NOMO-1 treated with DMSO at 0.1 percent for 48 hours (cell line): Measurements from ENCODE around the gene CDC42EP4.
"Not testable (repeated sequence)": the region's sequence is repeated elsewhere in the genome, so short reads cannot be mapped to it uniquely, and the experiment has no call there.

ENCODE experiments used
- DNase-seq: peaks from one replicate; lab custom pipeline; 2025; ENCODE audit not compliant: unreplicated experiment; lab: John Stamatoyannopoulos, UW

CDC42EP4 gene

DNA sequence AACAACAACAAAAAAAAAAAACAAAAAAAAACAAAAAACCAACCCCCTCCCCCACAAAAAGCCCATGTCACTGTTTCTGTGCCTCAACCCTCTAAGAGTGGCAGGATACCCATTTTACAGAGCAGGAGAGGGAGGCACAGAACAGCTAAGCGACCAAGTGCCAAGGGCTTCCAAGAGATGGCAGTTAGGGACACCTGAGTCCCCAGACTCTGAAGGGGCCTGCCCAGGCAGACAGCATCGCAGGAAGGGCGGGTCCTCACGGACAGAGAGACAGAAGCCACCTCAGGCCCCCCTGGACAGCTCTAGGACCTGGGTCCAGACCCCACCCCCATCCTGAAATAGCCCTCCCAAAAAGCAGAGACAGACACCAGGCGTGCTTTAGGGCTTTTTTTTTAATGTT is 28.6 kb downstream of the CDC42EP4 start:
- no peak for DNase-seq

DNA sequence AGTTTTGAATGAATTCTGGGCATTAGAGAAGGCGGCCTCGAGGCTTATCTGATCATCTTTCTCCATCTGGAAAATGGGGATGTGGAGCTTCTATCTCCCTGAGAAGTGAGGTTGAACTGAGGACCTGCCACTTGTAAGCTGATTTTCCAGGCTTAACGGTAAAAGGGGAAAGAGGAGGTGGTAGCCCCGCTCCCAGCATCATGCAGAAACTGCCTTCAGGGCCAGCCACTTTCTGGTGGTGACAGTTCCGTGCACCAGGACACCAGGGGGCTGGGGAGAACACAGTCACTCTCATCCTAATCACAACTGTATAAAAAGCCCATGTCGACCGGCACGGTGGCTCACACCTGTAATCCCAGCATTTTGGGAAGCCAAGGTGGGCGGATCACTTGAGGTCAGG is 29.2 kb downstream of the CDC42EP4 start:
- no peak for DNase-seq

DNA sequence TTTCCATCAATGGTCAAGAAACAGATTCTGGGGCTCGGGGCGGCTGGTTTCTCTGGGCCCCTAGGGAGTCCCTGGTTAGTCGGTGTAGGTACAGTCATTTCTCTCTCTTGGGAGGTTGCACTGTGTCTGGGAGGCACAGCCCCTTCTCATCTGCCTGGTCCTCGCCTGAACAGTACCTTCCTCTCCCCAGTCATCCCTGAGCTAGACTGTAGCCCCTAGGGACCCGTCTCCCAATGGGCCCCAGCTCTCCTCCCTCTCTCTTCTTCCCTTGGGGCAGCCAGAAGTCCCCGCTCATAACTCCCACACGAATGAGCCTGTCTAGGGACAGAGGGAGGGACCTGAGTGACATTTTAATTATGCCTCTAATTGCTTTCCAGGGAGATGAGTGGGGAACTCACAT is 29.9 kb downstream of the CDC42EP4 start:
- DNase-seq = no peak

DNA sequence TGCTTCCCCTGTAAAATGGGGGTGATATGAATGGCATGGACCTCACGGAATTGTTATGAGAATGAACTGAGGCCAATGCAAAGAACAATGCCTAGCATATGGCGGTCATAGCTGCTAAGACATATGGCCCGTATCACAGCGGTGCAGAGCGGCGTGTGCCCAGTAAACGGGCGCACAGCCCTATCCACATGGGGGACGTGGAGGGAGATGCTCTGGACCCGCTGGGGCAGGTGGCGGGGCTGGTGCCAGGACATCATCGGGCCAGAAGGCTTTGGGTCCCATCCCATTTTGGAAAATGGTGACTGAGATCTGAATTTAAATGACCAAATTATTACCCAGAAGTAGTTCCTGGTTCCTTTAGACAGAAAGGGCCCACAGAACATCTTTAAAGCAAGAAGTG is 31.6 kb downstream of the CDC42EP4 start:
- DNase-seq = no peak

DNA sequence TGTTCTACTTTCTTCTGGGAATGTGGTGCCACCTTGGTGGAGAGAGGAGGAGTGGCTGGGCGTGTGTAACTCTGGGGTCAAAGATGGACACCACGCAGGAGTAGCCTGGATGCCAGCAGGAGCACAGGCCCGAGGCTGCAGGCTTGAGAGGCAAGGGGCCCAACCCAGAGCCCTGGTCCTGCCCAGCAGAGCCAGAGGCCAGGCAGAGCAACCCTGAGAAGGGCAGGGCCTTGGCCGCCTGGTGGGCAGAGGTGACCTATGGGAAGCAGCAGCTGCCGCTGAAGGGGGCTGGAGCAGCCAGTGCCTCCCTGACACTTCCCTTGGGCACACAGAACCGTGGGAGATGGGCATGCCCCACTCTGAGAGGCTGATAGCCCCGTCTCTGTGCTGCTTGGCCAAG is 32.1 kb downstream of the CDC42EP4 start:
- DNase-seq = no peak

DNA sequence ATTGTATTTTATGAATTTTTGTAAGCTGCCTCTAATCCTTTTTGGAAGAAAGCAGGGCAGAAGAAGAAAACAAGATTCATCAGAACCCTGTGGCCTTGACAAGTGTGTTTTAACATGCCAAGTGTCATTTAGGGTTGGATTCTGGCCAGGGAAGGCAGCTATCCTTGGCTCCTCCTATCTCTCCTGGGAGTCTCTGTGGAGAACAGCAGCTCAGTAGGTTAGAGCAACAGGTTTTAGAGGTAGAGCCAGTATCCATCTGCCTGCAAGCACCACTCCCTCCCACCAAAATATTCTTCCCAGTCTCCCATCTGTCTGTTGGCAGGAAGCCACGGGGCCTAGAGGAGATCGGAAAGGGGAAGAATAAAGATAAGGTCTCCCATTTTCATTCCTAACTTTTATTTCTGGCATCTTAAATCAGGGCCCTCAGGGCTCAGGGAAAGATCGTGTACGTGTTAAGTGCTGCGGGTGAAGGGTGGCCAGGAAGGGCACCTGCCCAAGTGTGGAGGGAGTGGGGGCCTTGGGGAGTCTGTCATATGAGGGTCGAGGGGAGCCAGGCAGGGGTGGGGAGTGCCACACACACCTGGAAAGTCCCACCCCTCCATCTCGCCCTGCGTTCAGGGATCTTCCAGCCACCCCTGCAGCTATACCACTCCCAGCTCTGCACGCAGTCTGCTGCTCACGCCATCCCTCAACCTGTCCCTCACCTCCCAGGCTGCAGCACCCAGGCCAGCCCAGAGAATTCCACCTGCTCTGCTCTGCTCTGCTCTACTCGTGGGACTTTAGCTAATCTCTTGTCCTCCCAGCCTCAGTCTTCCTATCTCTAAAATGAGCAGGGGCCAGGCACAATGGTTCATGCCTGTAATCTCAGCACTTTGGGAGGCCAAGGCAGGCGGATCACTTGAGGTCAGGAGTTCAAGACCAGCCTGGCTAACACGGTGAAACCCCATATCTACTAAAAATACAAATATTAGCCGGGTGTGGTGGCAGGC is 33.0 kb downstream of the CDC42EP4 start:
- DNase-seq = no peak

DNA sequence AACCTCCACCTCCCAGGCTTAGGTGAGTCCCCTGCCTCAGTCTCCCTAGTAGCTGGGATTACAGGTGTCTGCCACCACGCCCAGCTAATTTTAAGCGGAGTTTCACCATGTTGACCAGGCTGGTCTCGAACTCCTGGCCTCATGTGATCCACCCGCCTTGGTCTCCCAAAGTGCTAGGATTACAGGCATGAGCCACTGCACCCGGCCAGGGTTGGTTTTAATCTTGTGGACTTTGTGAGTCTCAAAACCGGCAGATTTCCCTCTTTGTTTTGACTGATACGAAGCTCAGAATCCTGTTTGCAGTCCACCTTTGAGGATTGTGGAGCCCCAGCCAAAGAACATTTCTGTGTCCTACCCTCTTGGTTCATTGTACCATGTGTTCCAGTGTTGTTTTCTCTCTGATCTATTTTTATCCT is 33.7 kb downstream of the CDC42EP4 start:
- DNase-seq = no peak

DNA sequence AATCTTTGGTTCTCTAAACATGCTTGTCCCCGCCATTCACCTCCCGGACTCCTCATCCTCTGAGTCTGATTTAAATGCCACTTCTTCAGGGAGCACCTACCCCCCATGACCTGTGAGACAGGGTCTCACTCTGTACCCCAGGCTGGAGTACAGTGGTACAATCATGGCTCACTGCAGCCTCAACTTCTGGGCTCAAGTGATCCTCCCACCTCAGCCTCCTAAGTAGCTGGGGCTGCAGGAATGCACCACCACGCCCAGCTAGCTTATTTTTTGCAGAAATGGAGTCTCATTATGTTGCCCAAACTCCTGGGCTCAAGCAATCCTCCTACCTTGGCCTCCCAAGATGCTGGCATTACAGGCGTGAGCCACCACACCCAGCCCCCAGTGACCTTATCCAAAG is 37.3 kb downstream of the CDC42EP4 start:
- no peak for DNase-seq

DNA sequence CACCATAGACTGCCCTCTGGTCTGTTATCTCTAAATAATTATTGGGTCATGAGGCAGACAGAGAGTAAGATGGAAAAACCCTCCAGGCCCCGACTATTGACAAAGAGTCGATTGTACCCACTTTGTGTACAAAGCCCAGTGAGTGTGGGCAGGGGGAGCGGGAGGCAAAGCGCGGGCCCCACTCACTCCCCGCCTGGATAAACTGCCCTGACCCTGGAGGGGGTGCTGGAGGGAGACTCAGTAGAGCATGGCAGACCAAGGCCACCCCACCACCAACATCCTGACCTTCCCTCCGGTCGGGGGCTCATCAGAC is 38.9 kb downstream of the CDC42EP4 start:
- DNase-seq = no peak

DNA sequence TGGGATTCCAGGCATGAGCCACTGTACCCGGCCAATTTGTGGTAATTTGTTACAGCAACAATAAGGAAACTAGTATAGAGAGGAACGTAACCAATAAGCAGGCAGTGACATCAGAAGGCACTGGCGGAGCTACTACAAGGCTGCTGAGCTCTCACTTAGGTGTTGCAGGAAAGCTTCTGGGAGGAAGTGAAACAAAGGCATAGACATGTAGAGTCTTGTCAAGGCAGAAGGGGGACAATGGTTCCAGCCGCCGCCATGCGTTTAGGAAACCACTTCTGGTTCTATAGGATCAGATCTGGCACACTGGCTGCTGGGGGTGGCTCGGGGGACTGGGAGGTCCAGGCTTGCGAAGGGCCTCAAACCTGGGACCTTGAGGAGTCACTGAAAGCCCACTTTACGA is 40.7 kb downstream of the CDC42EP4 start:
- DNase-seq = peak; percentile 98

DNA sequence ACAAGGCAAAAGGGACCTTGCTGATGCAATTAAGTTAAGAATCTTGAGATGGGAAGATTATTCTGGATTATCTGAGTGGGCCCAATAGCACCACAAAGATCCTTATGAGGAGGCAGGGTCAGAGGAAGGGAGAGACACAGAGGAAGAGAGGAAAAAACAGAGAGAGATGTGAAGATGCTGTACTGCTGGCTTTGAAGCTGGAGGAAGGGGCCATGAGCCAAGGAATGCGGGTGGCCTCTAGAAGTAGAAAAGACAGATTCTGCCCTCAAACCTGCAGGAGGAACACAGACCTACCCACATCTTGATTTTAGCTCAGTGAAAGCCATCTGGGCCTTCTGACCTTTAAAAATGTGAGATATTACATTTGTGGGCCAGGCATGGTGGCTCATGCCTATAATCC is 42.0 kb downstream of the CDC42EP4 start:
- DNase-seq = no peak

DNA sequence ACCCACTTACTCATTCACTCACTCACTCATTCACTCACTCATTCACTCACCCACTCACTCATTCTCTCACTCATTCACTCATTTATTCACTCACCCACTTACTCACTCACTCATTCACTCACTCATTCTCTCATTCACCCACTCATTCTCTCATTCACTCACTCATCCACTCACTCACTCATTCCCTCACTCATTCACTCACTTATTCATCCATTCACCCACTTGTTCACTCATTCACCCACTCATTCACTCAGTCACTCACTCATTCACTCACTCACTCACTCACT is 42.5 kb downstream of the CDC42EP4 start:
- DNase-seq = no peak

DNA sequence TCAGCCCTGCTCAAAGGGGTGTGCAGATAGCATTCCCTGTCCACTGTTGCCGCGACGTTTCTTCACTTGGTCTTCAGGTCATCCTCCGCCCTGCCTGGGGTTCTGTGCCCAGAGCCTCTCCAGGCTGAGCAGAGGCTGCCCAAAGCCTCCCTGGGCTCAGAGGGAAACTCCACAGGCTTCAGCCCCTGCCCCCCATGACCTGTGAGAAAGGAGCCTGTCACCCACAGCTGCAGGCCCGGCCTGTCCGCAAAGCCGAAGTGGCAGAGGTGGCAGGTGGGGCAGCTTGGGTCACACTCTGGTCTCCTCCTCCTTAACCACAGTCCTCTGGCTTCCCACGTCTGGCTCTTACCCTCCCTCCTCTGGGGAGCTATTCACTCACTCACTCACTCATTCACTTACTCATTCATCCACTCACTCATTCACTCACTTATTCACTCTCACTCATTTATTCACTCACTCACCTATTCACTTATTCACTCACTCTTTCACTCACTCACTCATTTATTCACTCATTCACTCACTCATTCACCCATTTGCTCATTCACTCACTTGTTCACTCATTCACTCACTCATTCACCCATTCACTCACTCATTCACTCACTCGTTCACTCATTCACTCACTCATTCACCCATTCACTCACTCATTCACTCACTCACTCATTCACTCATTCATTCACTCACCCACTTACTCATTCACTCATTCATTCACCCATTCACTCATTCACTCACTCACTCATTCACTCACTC is 43.0 kb downstream of the CDC42EP4 start:
- no peak for DNase-seq

DNA sequence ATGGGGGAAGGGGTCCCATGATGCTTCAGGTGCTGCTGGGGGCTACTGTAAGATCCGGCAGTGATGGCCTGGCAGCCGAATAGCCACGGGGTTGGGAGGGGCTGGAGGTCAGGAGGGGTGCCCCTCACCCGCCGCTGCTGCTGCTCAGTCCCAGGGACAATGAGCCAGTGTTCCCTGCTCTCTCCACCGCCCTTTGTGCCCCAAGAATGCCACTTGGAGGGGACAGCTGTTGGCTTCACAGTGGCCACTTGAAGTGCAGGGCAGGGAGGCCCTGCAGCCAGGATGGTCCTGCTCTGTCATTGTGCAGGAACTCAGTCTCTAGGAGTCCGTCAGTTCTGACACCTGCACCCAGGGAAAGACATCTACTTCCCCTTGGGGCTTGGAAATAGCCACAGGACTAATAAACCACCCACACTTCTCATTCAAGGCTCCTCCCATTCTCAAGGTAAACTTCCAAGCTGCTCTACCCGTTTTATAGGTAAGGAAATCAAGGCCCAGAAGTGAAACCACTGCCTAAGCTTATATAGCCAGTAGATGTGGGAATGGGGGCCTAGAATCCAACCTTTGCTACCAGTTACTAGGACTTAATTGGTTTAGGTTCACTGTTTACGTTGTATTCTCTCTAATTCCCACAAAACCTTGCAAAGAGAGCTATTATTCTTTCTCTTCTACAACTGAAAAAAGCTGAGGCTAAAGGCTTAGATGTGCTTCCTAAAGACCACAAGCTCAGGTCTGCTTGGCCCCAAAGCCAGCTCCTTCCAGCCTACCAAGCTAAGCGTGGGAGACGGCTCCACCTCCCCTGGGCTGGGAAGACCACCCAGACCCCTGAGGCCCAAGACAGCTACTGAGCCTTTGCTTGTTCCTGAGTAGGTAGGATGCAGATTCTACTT is 43.9 kb downstream of the CDC42EP4 start:
- peak; percentile 8 for DNase-seq

DNA sequence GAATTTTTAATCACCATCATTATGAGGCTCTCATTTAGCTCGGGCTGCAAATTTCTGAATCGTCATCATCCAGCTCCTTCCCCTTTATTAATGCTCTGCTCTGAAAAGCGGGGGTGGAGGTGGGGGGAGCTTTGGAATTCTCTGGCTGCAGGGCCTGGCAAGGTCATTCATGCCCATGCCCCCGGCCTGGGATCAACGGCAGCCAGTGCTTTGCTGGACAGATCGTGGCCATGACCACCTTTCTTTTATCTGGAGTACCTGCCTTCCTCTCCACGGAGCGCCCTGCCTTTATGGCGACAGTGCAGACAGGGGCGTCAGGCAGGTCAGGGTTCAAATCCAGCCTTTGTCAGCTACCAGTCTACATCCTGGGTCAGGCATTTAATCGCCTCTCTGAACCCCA is 45.0 kb downstream of the CDC42EP4 start:
- no peak for DNase-seq

DNA sequence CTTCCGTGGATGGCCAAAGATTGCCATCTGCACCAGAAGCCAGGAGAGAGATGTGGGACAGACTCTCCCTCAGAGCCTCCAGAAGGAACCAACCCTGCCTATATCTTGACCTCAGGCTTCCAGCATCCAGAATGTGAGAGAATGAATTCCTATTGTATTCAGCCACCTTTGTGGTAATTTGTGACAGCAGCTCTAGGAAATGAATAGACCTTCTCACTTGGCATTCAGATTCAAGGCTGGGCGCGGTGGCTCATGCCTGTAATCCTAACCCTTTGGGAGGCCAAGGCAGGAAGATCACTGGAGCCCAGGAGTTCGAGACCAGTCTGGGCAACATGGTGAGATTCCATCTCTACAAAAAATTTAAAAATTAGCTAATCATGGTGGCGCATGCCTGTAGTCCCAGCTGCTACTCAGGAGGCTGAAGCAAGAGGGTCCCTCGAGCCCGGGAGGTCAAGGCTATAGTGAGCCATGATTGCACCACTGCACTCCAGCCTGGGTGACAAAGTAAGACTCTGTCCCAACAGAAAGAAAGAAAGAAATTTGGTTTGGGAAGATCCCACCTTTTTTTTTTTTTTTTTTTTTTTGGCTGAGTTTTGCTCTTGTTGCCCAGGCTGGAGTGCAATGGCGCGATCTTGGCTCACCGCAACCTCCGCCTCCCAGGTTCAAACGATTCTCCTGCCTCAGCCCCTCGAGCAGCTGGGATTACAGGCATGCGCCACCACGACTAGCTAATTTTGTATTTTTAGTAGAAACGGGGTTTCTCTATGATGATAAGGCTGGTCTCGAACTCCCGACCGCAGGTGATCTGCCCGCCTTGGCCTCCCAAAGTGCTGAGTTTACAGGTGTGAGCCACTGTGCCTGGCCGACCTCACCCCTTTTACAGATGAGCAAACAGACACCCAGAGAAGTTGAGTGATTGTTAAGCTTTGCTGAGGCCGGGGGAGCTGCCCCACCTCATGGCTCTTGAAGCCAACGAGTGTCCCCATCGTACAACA is 45.9 kb downstream of the CDC42EP4 start:
- no peak for DNase-seq

DNA sequence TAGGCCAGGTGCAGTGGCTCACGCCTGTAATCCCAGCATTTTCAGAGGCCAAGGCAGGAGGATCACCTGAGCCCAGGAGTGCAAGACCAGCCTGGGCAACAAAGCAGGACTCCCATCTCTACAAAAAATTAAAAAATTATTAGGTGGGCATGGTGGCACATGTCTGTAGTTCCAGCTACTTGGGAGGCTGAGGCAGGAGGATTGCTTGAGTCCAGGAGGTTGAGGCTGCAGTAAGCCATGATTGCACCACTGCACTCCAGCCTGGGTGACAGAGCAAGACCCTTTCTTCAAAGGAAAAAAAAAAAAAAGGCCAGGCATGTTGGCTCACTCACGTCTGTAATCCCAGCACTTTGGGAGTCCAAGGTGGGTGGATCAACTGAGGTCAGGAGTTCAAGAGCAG is 47.4 kb downstream of the CDC42EP4 start:
- not testable (repeated sequence) for DNase-seq

DNA sequence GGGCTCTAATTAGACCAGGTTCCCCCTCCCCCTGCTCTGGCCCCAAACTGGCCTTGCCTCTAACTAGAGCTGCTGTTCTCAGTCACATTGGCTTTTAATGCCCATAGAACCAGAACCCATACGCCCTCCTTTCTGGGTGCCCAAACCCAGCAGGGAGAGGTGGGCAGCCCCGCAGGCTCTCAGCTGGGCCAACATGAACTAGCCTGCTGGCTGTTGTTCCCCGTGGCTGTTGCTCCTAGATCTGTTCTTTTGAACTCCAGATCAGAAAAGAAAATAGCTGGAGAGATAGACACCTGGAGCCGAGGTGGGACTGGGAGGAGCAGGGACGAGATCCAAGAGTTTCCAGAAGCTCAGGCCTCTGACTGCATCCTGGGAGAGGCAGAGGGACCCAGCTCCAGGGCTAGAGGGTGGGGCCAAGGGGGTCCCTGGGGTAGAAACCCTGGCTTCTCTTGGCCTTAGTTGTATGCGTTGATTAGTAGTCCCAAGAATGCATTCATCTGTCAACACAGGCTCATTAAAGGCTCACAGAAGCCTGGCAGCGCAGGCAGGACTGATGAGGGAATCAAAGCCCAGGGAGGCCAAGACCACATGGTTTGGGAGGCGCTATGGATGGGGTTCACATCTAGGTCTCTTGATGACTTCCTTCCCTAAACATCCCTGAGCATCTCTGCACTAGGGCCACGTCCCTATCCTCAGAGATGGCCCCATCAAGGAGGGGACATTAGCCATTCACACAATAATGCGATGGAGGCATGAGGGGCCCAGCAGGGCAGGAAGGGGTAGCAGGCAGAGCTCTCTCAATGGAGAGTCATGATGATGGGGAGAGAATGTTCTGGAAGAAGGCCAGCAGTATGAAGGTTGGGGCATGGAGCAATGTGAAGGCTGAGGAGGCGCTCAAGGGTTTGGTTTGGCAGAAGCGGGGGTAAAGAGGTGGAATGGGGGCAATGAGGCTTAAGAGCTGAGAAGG is 48.8 kb downstream of the CDC42EP4 start:
- no peak for DNase-seq

DNA sequence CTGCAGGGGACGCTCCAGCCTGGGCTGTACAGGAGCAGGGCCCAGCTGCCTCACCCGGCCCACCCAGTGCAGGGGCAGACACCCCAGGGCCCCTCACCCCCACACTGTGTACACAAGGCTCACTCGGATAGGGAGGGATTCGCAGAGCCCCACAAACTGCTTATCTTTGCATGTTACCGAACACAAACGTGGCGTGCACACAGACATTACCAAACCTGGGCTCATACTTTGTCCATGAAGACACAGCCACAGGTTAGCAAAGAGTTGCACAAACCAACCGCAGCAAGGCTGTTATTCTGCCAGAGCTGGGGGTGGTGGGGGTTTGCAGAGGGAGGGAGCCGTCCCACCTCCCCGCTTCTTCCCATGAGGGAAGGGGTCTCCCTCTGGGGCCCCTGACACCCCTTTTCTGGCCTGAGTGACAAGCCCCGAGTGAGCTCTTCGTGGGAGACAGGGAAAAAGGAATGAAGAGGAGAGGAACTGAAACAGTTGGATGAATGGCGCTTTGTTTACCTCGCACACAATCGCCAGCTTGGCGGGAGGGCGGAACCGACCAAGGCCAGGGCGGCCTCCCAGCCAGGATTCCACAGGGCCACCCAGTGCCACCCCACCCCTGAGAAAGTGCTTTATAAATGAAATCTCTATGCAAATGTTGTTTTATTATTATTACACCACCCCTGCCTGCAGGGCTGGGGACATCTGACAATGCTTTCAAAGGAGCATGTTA is 49.7 kb downstream of the CDC42EP4 start:
- peak; percentile 87 for DNase-seq
